GM21526 (cell line): ENCODE data around the gene TOP1.

Experiments
- ATAC-seq: cut with Tn5 transposase; IDR thresholded peaks from one replicate; pipeline ENCODE4 v1.9.1; 2021; ENCODE audit warnings: moderate library complexity; ENCODE audit not compliant: unreplicated experiment, low FRiP score

Gene TOP1

GRCh38 chr20:41028359-41029149 is at the start of gene TOP1:
Gene TOP1 (plus strand): TSS chr20:41028822. CDS start chr20:41029068, 246 bp downstream.
- ATAC-seq = peak; percentile 92

- ATAC-seq = no peak
These were observed 49.4 kb upstream of the TOP1 start for GRCh38 chr20:40979247-40979646.

GRCh38 chr20:40980106-40980827 is 48.4 kb upstream of the TOP1 start:
- ATAC-seq = peak; percentile 44

- ATAC-seq = no peak
These were observed 47.8 kb upstream of the TOP1 start for GRCh38 chr20:40980828-40981310.

GRCh38 chr20:40982415-40983145 is 46.0 kb upstream of the TOP1 start:
- ATAC-seq = no peak

- no peak for ATAC-seq
These were observed 44.7 kb upstream of the TOP1 start for GRCh38 chr20:40983898-40984297.

- no peak for ATAC-seq
These were observed 44.1 kb upstream of the TOP1 start for GRCh38 chr20:40984496-40984895.

- ATAC-seq = no peak
These were observed 41.8 kb upstream of the TOP1 start for GRCh38 chr20:40986774-40987173.

- ATAC-seq = peak; percentile 43
These were observed 38.0 kb upstream of the TOP1 start for GRCh38 chr20:40990542-40991120.

GRCh38 chr20:40991181-40991889 is 37.3 kb upstream of the TOP1 start:
- peak; percentile 89 for ATAC-seq

- no peak for ATAC-seq
These were observed 36.1 kb upstream of the TOP1 start for GRCh38 chr20:40992349-40993113.

GRCh38 chr20:40993794-40994540 is 34.7 kb upstream of the TOP1 start:
- ATAC-seq = no peak

- ATAC-seq = no peak
These were observed 32.3 kb upstream of the TOP1 start for GRCh38 chr20:40996326-40996725.

- no peak for ATAC-seq
These were observed 31.5 kb upstream of the TOP1 start for GRCh38 chr20:40997116-40997515.

GRCh38 chr20:40999841-41000240 is 28.8 kb upstream of the TOP1 start:
- ATAC-seq = no peak

GRCh38 chr20:41000628-41001027 is 28.0 kb upstream of the TOP1 start:
- ATAC-seq = no peak

GRCh38 chr20:41001497-41001896 is 27.1 kb upstream of the TOP1 start:
- ATAC-seq = no peak

GRCh38 chr20:41002842-41003142 is 25.8 kb upstream of the TOP1 start:
- no peak for ATAC-seq
